Activated CD4-positive, alpha-beta T cell treated with anti-CD3 and anti-CD28 coated beads for 48 hours (primary cell): ENCODE measurements around the gene CETP.
A peak's percentile ranks its signal among the peaks of the same experiment; 100 is the strongest.
"Not testable (repeated sequence)": the region's sequence is repeated elsewhere in the genome, so short reads cannot be mapped to it uniquely, and the experiment has no call there.

ENCODE experiments used
- DNase-seq: peaks from one replicate; pipeline ENCODE4 v3.0.0-alpha.2; 2020

CETP gene

GRCh38 chr16:56982695-56983094 lies 20.9 kb downstream of the CETP start:
- no peak for DNase-seq

- no peak for DNase-seq
Measured at GRCh38 chr16:56983211-56983751, 21.5 kb downstream of the CETP start.

GRCh38 chr16:56984639-56985038 lies 22.9 kb downstream of the CETP start:
- DNase-seq, result peak; percentile 35

- peak; percentile 50 for DNase-seq
Measured at GRCh38 chr16:56985288-56985961, 23.7 kb downstream of the CETP start.

GRCh38 chr16:56985962-56986360 lies 24.2 kb downstream of the CETP start:
- DNase-seq, result no peak

- no peak for DNase-seq
Measured at GRCh38 chr16:56986361-56986760, 24.6 kb downstream of the CETP start.

GRCh38 chr16:56986908-56987307 lies 25.2 kb downstream of the CETP start:
- DNase-seq, result not testable (repeated sequence)

- DNase-seq, result no peak
Measured at GRCh38 chr16:56987692-56988091, 25.9 kb downstream of the CETP start.

- no peak for DNase-seq
Measured at GRCh38 chr16:56988161-56988947, 26.6 kb downstream of the CETP start.

- DNase-seq, result peak; percentile 94
Measured at GRCh38 chr16:56988948-56989945, 27.5 kb downstream of the CETP start, which contains the start of gene NLRC5. TSS of gene NLRC5 (plus strand) at chr16:56989557. CDS start at chr16:57020713, 31,156 bp downstream.

GRCh38 chr16:56989988-56990387 lies 28.2 kb downstream of the CETP start:
- DNase-seq, result no peak

- peak; percentile 57 for DNase-seq
Measured at GRCh38 chr16:56990407-56991286, 28.9 kb downstream of the CETP start.

- not testable (repeated sequence) for DNase-seq
Measured at GRCh38 chr16:56992431-56992830, 30.7 kb downstream of the CETP start.

- DNase-seq, result no peak
Measured at GRCh38 chr16:56993204-56993603, 31.5 kb downstream of the CETP start.

- no peak for DNase-seq
Measured at GRCh38 chr16:56994311-56994710, 32.6 kb downstream of the CETP start.

GRCh38 chr16:56995136-56995805 lies 33.5 kb downstream of the CETP start:
- no peak for DNase-seq

GRCh38 chr16:56997264-56997663 lies 35.5 kb downstream of the CETP start:
- no peak for DNase-seq

GRCh38 chr16:56997931-56998330 lies 36.2 kb downstream of the CETP start:
- no peak for DNase-seq

- DNase-seq, result no peak
Measured at GRCh38 chr16:56998352-56998751, 36.6 kb downstream of the CETP start.

GRCh38 chr16:56998861-56999260 lies 37.1 kb downstream of the CETP start:
- DNase-seq, result no peak
